PFSK-1 (cell line): ENCODE data around the gene TTLL13.

Experiments used
- POLR2AphosphoS5 ChIP-seq: IDR thresholded peaks from 2 replicates; pipeline ENCODE4 v1.6.1; 2012; ENCODE audit warnings: low read depth, mild to moderate bottlenecking, control low read depth, low read length, moderate library complexity
- SIN3A ChIP-seq: IDR thresholded peaks from 2 replicates; pipeline ENCODE4 v1.6.1; 2012; ENCODE audit warnings: mild to moderate bottlenecking, low read length, moderate library complexity, borderline replicate concordance; ENCODE audit not compliant: insufficient read depth
- TAF1 ChIP-seq: IDR thresholded peaks from 2 replicates; pipeline ENCODE4 v1.6.1; 2012; ENCODE audit warnings: low read length, control low read depth, borderline replicate concordance; ENCODE audit not compliant: insufficient read depth
- TF ChIP-seq, protein P1 (sequence below), 2 experiments: IDR thresholded peaks; 2 replicates each; pipeline versions ENCODE4 v1.6.1 to v1.8.0; 2011 to 2012; ENCODE audit warnings: low read depth in 2 of 2, low read length in 2 of 2, control low read depth in 1 of 2, inconsistent platforms in 1 of 2, mild to moderate bottlenecking in 1 of 2, moderate library complexity in 1 of 2; ENCODE audit not compliant: insufficient read depth in 1 of 2

- TF ChIP-seq, protein P1, sequence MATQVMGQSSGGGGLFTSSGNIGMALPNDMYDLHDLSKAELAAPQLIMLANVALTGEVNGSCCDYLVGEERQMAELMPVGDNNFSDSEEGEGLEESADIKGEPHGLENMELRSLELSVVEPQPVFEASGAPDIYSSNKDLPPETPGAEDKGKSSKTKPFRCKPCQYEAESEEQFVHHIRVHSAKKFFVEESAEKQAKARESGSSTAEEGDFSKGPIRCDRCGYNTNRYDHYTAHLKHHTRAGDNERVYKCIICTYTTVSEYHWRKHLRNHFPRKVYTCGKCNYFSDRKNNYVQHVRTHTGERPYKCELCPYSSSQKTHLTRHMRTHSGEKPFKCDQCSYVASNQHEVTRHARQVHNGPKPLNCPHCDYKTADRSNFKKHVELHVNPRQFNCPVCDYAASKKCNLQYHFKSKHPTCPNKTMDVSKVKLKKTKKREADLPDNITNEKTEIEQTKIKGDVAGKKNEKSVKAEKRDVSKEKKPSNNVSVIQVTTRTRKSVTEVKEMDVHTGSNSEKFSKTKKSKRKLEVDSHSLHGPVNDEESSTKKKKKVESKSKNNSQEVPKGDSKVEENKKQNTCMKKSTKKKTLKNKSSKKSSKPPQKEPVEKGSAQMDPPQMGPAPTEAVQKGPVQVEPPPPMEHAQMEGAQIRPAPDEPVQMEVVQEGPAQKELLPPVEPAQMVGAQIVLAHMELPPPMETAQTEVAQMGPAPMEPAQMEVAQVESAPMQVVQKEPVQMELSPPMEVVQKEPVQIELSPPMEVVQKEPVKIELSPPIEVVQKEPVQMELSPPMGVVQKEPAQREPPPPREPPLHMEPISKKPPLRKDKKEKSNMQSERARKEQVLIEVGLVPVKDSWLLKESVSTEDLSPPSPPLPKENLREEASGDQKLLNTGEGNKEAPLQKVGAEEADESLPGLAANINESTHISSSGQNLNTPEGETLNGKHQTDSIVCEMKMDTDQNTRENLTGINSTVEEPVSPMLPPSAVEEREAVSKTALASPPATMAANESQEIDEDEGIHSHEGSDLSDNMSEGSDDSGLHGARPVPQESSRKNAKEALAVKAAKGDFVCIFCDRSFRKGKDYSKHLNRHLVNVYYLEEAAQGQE (IDR thresholded peaks at IDR 0.05; ENCODE audit: insufficient read depth in 1 of 2, low read depth in 2 of 2, low read length in 2 of 2) = no peak
- TF ChIP-seq TAF1 (no peak), POLR2AphosphoS5 (no peak), SIN3A (no peak)
Observed at GRCh38 chr15:90211009-90211408, 38.3 kb upstream of the TTLL13 start.
